Measurements from ENCODE around the gene FAM107B. TPM values are rescaled to one million over a fixed set of nuclear protein-coding genes. Genes with fewer than 3 reads are reported as not detected.

The FAM107B gene
- total RNA-seq, 1 experiment from 2014 or later, result 24.5 TPM

- H3K23me2 ChIP-seq (ENCODE audit: insufficient read length, low read depth, low read length, poor library complexity, severe bottlenecking), result no peaks in the 10 kb centered on the region
Observed at GRCh38 chr10:14470920-14471319, 303.8 kb downstream of the FAM107B start.

More at GRCh38 chr10:14470920-14471319, 303.8 kb downstream of the FAM107B start:
- no peak for TF ChIP-seq CTCF (conservative IDR thresholded peaks at IDR 0.05)
- Histone ChIP-seq H3K79me1 (ENCODE audit: insufficient read depth, low read depth, low read length, poor library complexity, severe bottlenecking) (no peaks in the 10 kb centered on the region), H4K91ac (ENCODE audit: insufficient read length, low read depth, low read length) (no peak overlapping the region), H3K4me2 (ENCODE audit: insufficient read depth, insufficient read length, low read length) (no peak overlapping the region), H3K4ac (ENCODE audit: low read depth, low read length) (no peak overlapping the region), H2BK20ac (ENCODE audit: low read depth, low read length, poor library complexity, severe bottlenecking) (no peak overlapping the region), H3K9me3 (ENCODE audit: control insufficient read depth, low read depth, low read length) (no peaks in the 10 kb centered on the region), H3K27ac (ENCODE audit: insufficient read length, low read depth, low read length) (no peak overlapping the region), H3K56ac (ENCODE audit: insufficient read length, low read depth, low read length) (no peak overlapping the region), H2AK5ac (ENCODE audit: insufficient read length, low read length) (no peak overlapping the region), H4K8ac (replicated peaks; ENCODE audit: insufficient read length, low read depth, low read length) (no peak overlapping the region), H2BK120ac (ENCODE audit: low read depth, low read length, poor library complexity, severe bottlenecking) (no peak overlapping the region), H3K14ac (ENCODE audit: insufficient read depth, low read length) (no peak overlapping the region), H3K79me2 (ENCODE audit: insufficient read depth, low read length) (no peaks in the 10 kb centered on the region), H4K5ac (ENCODE audit: insufficient read length, low read depth, low read length) (no peak overlapping the region), H3K23ac (ENCODE audit: insufficient read length, low read depth, low read length) (no peak overlapping the region), H3K27me3 (ENCODE audit: insufficient read depth, low read length) (no peaks in the 10 kb centered on the region), H2BK15ac (ENCODE audit: low read depth, low read length) (no peak overlapping the region), H3K18ac (ENCODE audit: insufficient read length, low read depth, low read length) (no peak overlapping the region), H3T11ph (ENCODE audit: low read length) (no peak overlapping the region), H2BK5ac (ENCODE audit: insufficient read length, low read length) (no peak overlapping the region), H3K9ac (ENCODE audit: extremely low read depth, insufficient read length, low read length) (no peak overlapping the region), H2AFZ (ENCODE audit: low read length) (no peak overlapping the region), H4K20me1 (ENCODE audit: control insufficient read depth, insufficient read depth, insufficient read length) (no peaks in the 10 kb centered on the region), H2BK12ac (ENCODE audit: insufficient read length, low read depth, low read length) (no peak overlapping the region), H3K4me1 (ENCODE audit: insufficient read depth, low read length) (no peaks in the 10 kb centered on the region)
- no peak overlapping the region for H3K4me3 Mint-ChIP-seq
- DNase-seq, result no peak
- peaks cover 3% of the 10 kb centered on the region for H3K27me3 Mint-ChIP-seq (ENCODE audit: low read depth)
- H3K9me3 Mint-ChIP-seq, result peaks cover 13 to 21% of the 10 kb centered on the region in 2 experiments
- no peak overlapping the region for H3K27ac Mint-ChIP-seq
- H3K4me1 Mint-ChIP-seq, result peaks cover 4 to 5% of the 10 kb centered on the region in 2 experiments; a peak in 2 of 4 replicates
- WGBS (ENCODE audit: extremely low coverage, insufficient read length, low lambda C conversion rate), result no CpG with 5 or more reads among the region's 6 CpGs
- H3K36me3 Mint-ChIP-seq (ENCODE audit: insufficient read depth in 1 of 3, low read depth in 3 of 3), result peaks cover 0 to 10% (median 6%) of the 10 kb centered on the region in 3 experiments; a peak in 5 of 7 replicates

Measured in H9 (cell line).